IPS DF 4.7 (cell line): Measurements from ENCODE around the gene ATP1A1.

ENCODE experiments used
- DNase-seq: peaks from one replicate; pipeline ENCODE4 v3.0.0-alpha.2; 2013; ENCODE audit warnings: low spot score; ENCODE audit errors: extremely low read depth

Gene ATP1A1

GRCh38 chr1:116412898-116413297, 39.9 kb downstream of the ATP1A1 start:
- no peak for DNase-seq

DNA sequence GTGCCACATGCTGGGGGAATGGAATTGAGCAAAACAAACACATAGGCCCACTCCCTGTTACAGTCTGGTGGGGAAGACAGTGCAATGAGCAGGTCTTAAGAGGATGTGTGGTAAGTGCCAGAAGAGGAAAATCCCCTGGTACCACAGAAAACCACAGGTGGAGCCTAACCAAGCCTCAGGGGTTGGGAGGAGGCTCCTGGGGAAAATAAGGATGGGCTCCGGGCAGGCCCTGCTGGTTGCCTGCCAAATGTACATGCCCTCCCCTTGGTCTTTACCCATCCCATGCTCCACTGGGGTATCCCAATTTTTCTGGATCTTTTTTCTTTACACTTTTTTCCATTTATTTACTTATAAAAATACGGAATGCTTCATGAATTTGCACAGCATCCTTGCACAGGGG, 40.4 kb downstream of the ATP1A1 start:
- no peak for DNase-seq

DNA sequence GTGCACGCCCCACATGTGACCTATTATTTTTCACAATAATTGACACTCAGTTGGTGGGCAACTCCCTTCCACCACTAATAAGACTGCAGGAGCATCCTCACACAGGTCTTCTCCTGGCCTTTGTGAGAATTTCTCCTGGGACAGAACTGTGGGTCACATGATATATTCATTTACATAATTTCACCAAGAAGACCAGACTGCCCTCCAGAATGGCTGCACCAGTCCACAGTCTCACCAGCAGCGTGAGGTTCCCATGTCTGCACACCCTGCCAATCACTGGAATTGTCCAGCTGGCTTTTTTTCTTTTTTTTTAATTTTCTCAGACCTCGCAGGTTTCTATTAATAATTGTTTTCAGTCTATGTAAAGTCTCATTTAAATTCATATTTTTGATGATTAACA, 41.3 kb downstream of the ATP1A1 start:
- no peak for DNase-seq

GRCh38 chr1:116415200-116415698, 42.2 kb downstream of the ATP1A1 start:
- no peak for DNase-seq

DNA sequence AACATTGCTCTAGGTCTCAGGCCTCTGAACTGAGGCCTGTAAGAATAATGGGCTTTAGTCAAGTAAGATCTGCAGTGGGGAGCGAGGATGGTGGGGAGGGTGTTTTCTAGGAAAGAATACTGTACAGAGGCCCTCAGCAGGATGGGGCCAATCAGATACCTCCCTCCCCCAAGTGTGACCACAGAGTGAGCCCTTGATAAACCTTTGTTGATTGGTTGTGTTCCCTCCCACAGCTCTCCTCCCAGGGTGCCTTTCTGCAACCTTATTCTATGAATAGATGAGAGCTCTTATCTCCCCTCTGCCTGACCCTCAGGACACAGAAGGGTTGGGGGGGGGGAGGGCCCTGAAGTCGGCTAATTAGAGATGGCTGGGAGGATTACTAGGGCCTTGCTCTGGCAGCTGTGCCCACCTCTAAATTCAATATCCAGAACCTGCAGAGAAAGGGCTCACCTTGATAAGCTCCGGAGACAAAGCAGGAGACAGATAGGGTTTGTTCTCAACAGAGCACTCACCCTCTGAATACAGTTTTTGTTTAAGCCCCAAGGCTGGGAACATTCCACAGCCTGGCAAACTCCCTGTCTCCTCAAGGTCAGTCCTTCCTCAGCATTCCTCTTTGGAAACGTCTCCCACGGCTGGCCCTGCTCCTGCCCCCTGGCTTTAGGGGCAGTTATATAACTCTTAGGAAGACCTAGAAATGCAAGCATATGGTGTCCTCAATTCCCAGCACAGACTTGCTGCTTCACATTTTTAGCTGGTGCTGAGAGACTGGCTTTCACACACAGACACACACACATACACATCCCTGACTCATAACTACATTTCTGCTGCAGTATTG, 42.9 kb downstream of the ATP1A1 start:
- DNase-seq = no peak

DNA sequence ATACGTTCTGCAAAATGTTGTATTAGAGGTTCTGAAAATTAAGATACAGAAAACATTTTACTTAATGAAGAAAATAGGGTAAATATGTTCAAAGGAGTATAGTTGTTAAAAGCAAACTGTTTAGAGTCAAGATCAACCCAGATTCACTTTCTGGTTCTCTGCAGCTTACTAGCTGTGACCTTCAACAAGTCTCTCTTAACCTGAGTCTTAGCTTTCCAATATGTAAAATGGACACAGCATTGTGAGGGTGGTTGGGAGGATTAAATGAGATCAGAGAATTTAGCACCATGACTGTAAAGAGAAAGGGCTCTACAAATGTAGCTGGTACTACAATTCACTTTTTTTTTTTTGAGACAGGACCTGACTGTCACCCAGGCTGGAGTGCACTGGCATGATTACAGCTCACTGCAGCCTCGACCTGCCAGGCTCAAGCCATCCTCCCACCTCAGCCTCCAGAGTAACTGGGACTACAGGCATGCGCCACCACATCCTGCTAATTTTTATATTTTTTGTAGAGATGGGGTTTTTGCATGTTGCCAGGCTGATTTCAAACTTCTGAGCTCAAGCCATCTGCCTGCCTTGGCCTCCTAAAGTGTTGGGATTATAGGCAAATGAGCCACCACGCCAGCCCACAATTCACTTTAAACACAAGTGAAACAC, 43.9 kb downstream of the ATP1A1 start:
- DNase-seq = no peak

GRCh38 chr1:116417678-116418077, 44.6 kb downstream of the ATP1A1 start:
- no peak for DNase-seq

DNA sequence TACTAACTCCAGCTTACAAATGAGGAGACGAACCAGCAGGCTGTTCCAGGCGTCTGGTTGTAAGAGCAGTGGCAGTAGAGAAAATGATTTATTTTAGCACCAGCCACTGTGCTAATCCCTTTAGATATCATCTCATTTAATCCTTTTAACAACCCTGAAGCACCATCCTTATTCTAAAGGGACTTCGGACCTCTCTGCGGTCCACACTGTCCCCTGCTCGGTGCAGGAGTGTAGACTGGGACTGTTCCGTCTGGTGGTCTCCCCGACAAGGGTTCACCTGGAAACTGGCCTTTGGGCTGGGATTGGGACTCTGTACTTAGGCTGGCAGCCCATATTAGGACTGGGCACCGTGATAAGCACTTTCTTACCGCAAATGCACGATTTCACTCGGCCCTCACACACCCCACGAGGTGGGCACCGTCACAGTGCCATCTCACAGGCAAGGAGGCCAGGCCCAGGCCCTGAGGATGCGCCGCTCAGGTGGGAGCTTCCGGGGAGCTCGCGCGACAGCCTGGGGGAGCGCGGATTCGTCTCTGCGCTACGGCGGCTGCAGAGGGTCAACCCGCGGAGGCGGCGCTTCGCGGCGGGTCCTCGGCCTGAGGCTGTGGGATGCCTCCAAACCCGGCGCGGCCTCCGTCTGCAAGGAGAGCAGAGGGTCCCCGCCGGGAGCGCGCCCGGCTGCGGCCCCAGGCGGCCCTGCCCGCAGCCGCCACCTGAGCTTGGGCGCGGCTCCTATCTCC, 45.2 kb downstream of the ATP1A1 start:
- peak; percentile 30 for DNase-seq

DNA sequence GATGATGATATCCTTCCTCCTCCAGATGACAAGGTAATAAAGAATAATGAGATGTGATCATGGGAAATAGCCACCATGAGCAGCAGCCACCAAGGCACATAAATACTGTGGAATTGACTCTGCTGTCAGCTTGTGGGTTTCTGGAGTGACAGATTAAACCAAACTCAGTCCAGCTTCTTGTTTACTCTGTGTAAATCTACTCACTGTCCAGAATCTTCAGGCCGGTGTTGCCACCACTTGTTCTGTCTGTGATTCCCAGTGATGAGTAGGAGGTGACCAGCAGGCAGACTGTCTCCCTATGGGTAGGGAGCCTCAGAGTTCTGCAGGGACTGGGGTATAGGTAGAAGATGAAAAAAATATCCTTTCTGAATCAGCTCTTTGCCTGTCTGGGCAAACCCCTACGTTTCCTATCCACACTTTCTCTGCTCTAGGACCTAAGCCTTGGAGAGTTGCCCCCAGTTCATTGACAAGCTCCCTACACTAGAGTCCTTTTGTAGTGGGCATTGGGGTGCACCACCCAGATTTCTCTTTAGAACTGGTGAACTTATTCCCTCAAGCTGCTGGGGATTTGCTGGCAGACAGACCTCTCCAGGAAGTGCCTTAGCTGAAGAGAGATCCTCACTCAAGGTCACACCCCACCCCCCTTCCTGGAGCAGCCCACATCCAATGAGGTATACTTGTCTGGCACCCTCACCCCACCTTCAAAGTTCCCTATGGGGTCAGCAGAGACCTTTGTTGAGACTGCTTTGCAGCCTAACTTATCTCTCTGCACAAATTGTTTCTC, 47.6 kb downstream of the ATP1A1 start:
- no peak for DNase-seq

- DNase-seq = no peak
These were observed 51.4 kb downstream of the ATP1A1 start for GRCh38 chr1:116424438-116424837.

- no peak for DNase-seq
These were observed 51.8 kb downstream of the ATP1A1 start for GRCh38 chr1:116424863-116425262.

DNA sequence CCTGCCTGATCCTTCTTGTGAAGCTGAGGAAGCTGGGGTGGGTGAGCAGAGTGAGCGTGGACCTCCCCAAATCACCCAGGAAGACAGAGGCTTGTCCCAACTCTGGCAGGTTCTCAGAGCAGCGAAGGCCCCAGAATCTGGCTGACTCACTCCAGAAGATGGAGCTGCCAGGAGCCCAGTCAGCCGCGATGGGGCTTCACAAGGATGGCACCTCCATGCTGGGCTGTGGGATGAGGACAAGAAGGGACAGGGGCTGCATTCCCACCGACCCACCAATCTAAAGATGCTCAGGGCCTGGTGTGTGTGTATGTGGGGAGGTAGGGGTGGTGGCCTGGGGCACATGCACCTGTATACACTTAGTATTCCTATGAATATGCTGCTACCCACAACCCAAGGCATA, 52.9 kb downstream of the ATP1A1 start:
- DNase-seq = no peak

GRCh38 chr1:116426401-116426800, 53.4 kb downstream of the ATP1A1 start:
- DNase-seq = no peak

DNA sequence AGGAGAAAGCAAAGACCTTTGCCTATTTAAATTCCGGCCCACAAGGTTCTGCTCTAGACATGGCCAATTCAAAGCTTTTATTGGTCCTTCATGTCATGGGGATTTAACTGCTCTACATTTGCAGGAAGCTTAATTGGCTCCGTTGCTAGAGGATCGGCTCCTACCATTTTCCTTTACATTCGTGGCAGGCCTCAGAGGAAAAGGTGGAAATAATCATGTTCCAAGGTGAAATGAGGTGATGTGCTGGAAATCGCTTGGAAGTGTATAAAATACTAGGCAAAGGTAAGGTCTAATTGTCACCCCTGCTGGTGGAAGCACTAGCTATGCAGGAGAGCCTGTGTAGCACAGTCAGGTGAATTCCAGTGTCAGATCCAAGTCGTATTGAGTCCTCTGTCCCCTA, 55.5 kb downstream of the ATP1A1 start:
- DNase-seq = no peak

DNA sequence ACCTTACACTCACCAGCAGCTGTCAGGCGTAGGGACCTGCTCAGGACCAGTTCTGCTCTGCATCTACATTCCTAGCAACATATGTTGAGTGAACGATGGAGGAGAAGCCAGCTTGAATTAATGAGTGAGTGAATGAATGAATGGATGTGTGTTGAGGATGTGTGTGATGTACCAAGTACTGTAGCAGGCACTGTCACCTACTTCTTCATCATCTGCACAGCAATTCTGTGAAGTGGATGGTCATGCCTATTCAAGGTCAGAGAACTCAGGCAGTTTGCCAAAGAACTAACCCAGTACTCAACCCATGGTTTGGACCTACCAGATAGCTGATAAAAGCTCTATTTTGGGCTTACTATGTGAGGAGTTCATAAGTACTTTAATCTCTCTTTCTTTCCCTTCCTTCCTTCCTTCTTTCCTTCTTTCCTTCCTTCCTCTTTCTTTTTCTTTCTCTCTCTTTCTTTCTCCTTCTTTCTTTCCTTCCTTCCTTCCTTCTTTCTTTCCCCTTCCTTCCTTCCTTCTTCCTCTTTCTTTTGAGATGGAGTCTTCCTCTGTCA, 56.9 kb downstream of the ATP1A1 start:
- DNase-seq = no peak

GRCh38 chr1:116431870-116432500, 58.9 kb downstream of the ATP1A1 start:
- DNase-seq = no peak

- no peak for DNase-seq
These were observed 59.7 kb downstream of the ATP1A1 start for GRCh38 chr1:116432655-116433265.

GRCh38 chr1:116433275-116434257, 60.5 kb downstream of the ATP1A1 start:
- no peak for DNase-seq

GRCh38 chr1:116434849-116435248, 61.8 kb downstream of the ATP1A1 start:
- no peak for DNase-seq
